Pancreas (tissue), 10 donors: Measurements from ENCODE around the gene P2RY2. TPM values are rescaled to one million over a fixed set of nuclear protein-coding genes. Genes with fewer than 3 reads are reported as not detected.

Source experiments
- ATAC-seq, 4 donors: fragments of 200-7000 bp; cut with Tn5 transposase; one replicate each; pipeline versions ENCODE4 v1.8.0 to v1.9.1; 2020; ENCODE audit warnings: mild to moderate bottlenecking in 4 of 4, moderate library complexity in 4 of 4
- DNase-seq, 6 donors: peaks; one replicate each; pipeline ENCODE4 v3.0.0-alpha.2; 2020
- FAIRE-seq: peaks from 2 replicates; lab custom pipeline; 2012; peaks lifted over from hg19 to GRCh38; lab: Jason Lieb, UNC
- H3K27ac ChIP-seq, 4 donors: fragments of 200-600 bp; sonication (generic); 1 replicate in 3 of 4; 2 replicates in 1 of 4; pipeline versions ENCODE4 v1.5.0 to v1.8.0; 2020
- H3K27me3 ChIP-seq, 4 donors: fragments of 200-600 bp; one replicate each; pipeline ENCODE4 v1.8.0; 2021
- H3K36me3 ChIP-seq, 3 donors: fragments of 200-600 bp; sonication (generic) in 1 of 3; one replicate each; pipeline versions ENCODE4 v1.5.0 to v1.8.0; 2020 to 2021
- H3K4me1 ChIP-seq, 3 donors: fragments of 200-600 bp; one replicate each; pipeline ENCODE4 v1.8.0; 2021
- H3K4me3 ChIP-seq, 4 donors: fragments of 200-600 bp; sonication (generic) in 2 of 4; one replicate each; pipeline versions ENCODE4 v1.5.0 to v1.8.0; 2020 to 2021
- H3K9me3 ChIP-seq, 4 donors: fragments of 200-600 bp; one replicate each; pipeline ENCODE4 v1.8.0; 2021
- CTCF ChIP-seq, 4 donors: fragments of 200-600 bp; sonication (generic) in 3 of 4; IDR thresholded peaks; one replicate each; pipeline versions ENCODE4 v1.5.0 to v1.8.0; 2021; ENCODE audit warnings: antibody characterized with exemption in 4 of 4
- WGBS, 2 donors: extraction: QIAGEN DNeasy Blood & Tissue Kit; methylation state at CpG; one replicate each; pipeline ENCODE4 v1.1.7; 2013; 5-methylcytosine and 5-hydroxymethylcytosine counted together
- intact Hi-C, 3 donors: fragments of 100-400 bp; cut with DNase I; formaldehyde crosslinking; loops; one replicate each; pipeline versions ENCODE4 v1.11.1 to v1.14.2; 2022
- polyA plus RNA-seq, 2 donors: library from polyadenylated mRNA; stranded (reverse); fragments of 200-250 nt; gene quantifications; one replicate each; pipeline ENCODE4 v1.2.3, GENCODE V29; 2013
- total RNA-seq, 6 donors: library from RNA; stranded (reverse); fragmentation: NEBNext Ultra II Directional in 4 of 6; extraction: Animal tissue kit (Norgen Biotek cat#: 25700) in 4 of 6; gene quantifications; one replicate each; pipeline versions ENCODE4 v1.2.1 to v1.2.4, GENCODE V29; 2021 to 2023
- donor health status: healthy with polysubstance abuse.
- donor health status: DM: no; HTN: no; CAD: no; lungs with moderate emphysema.
- donor health status: DM: no; HTN: no; CAD: no.
- donor health status: control.
- donor health status: control.
- donor health status: Bipolar disorder and iron deficiency.
- donor health status: DM: yes; HTN: yes; CAD: no.
- donor health status: DM: no; HTN: no; CAD: no.
- donor health status: DM: no; HTN: no; CAD: no.
- donor health status: DM: yes; HTN: yes; CAD: no.

The P2RY2 gene
- total and polyA plus RNA-seq, 8 donors = 0.24 to 2.0 (median 0.47) TPM

- peak; percentile 78 to 94 (median 87) for TF ChIP-seq CTCF (IDR thresholded peaks at IDR 0.05)
- Histone ChIP-seq H3K27ac (no peak overlapping the region), H3K27me3 (no peaks in the 10 kb centered on the region), H3K4me1 (no peaks in the 10 kb centered on the region), H3K9me3 (no peaks in the 10 kb centered on the region), H3K4me3 (peak overlapping the region in 2 of 4 donors; percentile 31), H3K36me3 (no peaks in the 10 kb centered on the region)
- peak; percentile 91 to 96 (median 94) for ATAC-seq
- peak; percentile 49 to 90 (median 80) for DNase-seq
- intact Hi-C loops = loop anchor here (5.0 to 10.0 kb wide), 3 partner anchors 55 to 418 kb away; no protein-coding TSS in a partner anchor
- FAIRE-seq = no peak
- 21 to 25% methylated on average over 12 of the region's 12 CpGs for WGBS, 2 donors
Observed at GRCh38 chr11:73242251-73243092, 24.4 kb downstream of the P2RY2 start.

- Histone ChIP-seq H3K36me3 (no peaks in the 10 kb centered on the region), H3K4me1 (no peaks in the 10 kb centered on the region), H3K9me3 (no peaks in the 10 kb centered on the region), H3K4me3 (no peak overlapping the region), H3K27me3 (no peaks in the 10 kb centered on the region), H3K27ac (no peak overlapping the region)
- DNase-seq (no peak), FAIRE-seq (no peak), ATAC-seq (no peak)
- 51 to 60% methylated on average over 8 of the region's 8 CpGs for WGBS, 2 donors
- intact Hi-C loops = loop anchor here (5.0 to 10.0 kb wide), 3 partner anchors 56 to 418 kb away; no protein-coding TSS in a partner anchor
- TF ChIP-seq CTCF (IDR thresholded peaks at IDR 0.05) = no peak
Observed at GRCh38 chr11:73243093-73243485, 25.0 kb downstream of the P2RY2 start.

GRCh38 chr11:73244589-73245240 is 26.6 kb downstream of the P2RY2 start:
- Histone ChIP-seq H3K9me3 (no peaks in the 10 kb centered on the region), H3K27ac (no peak overlapping the region), H3K36me3 (no peaks in the 10 kb centered on the region), H3K4me1 (no peaks in the 10 kb centered on the region), H3K27me3 (no peaks in the 10 kb centered on the region), H3K4me3 (no peak overlapping the region)
- WGBS, 2 donors = 57 to 66% methylated on average over 4 of the region's 4 CpGs
- peak in 1 of 6 donors; percentile 27 for DNase-seq
- intact Hi-C loops = loop anchor here (5.0 to 10.0 kb wide), 3 partner anchors 57 to 420 kb away; no protein-coding TSS in a partner anchor
- no peak for ATAC-seq
- no peak for FAIRE-seq
- no peak for TF ChIP-seq CTCF (IDR thresholded peaks at IDR 0.05)

GRCh38 chr11:73245461-73245860 is 27.4 kb downstream of the P2RY2 start:
- Histone ChIP-seq H3K27me3 (no peaks in the 10 kb centered on the region), H3K36me3 (no peaks in the 10 kb centered on the region), H3K27ac (no peak overlapping the region), H3K9me3 (no peaks in the 10 kb centered on the region), H3K4me3 (no peak overlapping the region), H3K4me1 (no peaks in the 10 kb centered on the region)
- WGBS, 2 donors = 35 to 42% methylated on average over 6 of the region's 6 CpGs
- intact Hi-C loops = loop anchor here in 2 of 3 donors (10.0 kb wide), 2 partner anchors 61 to 421 kb away; no protein-coding TSS in a partner anchor
- FAIRE-seq (no peak), ATAC-seq (no peak), DNase-seq (peak in 1 of 6 donors; percentile 11)
- TF ChIP-seq CTCF (IDR thresholded peaks at IDR 0.05) = no peak
